Stimulated activated CD8-positive, alpha-beta memory T cell treated with anti-CD3 and anti-CD28 coated beads, Interleukin-7, amount 100 ng/mL, for 24 hours (primary cell): ENCODE measurements around the gene PDE3B.
"Not testable (repeated sequence)": the region's sequence is repeated elsewhere in the genome, so short reads cannot be mapped to it uniquely, and the experiment has no call there.

ENCODE experiments used
- DNase-seq: peaks from one replicate; pipeline ENCODE4 v3.0.0-alpha.2; 2020; ENCODE audit warnings: low read depth

PDE3B gene

DNA sequence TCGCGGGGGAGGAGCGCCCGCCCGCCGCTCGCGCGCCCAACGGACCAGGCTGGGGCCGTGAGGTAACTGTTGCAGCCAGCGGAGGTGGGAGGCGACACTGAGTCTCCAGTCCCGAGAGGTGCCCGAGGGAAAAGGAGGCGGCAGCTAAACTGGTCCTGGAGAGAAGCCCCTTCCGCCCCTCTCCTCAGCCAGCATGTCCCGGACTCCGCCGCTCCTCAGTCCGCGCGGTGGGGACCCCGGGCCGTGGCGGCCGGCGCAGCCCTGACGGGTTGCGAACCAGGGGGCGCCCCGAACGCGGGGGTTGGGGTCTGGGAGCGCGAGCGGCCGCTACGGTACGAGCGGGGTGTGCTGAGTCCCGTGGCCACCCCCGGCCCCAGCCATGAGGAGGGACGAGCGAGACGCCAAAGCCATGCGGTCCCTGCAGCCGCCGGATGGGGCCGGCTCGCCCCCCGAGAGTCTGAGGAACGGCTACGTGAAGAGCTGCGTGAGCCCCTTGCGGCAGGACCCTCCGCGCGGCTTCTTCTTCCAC, at the start of gene PDE3B:
Gene PDE3B, plus strand, starts transcription at position 108 of the 529 bp plus-strand sequence. Its CDS starts 272 bp downstream, at position 380.
- DNase-seq, result peak; percentile 40

GRCh38 chr11:14595261-14595660, 48.3 kb upstream of the PDE3B start:
- not testable (repeated sequence) for DNase-seq

DNA sequence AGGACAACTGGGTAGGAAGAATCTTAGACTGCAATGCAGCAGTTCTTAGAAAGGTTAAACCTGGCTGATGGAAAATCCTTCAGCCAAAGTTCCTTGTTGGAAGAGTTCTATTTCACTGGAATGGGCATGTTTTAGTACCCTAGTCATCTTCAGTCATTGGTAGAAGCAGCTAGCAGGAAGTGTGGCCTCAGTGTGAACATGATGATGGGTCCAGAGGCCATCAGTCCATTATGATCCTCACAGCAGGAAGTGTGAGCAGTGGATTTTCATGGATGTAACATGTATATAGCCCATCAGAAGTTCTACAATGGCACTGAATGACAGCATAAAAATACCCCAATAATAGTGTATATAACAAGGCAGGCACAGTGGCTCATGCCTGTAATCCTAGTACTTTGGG, 35.9 kb upstream of the PDE3B start:
- no peak for DNase-seq

DNA sequence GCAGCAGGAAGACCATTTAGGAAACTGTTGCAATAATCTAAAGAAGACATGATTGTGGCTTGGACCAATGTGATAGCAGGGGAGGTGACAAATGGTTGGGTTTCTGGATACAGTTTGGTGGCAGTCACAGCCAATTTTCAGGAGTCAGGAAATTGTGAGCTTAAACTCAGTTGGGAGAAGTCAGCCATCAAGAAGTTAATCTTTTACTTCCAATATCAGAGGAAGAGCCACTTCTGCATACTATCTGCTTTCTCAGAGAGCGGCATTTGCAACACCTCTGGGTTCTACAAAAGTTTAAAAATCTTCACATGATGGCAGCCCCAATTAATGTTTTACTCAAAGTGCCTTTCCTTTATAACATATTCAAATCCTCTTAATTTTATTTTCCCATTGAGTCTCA, 33.7 kb upstream of the PDE3B start:
- DNase-seq, result no peak

DNA sequence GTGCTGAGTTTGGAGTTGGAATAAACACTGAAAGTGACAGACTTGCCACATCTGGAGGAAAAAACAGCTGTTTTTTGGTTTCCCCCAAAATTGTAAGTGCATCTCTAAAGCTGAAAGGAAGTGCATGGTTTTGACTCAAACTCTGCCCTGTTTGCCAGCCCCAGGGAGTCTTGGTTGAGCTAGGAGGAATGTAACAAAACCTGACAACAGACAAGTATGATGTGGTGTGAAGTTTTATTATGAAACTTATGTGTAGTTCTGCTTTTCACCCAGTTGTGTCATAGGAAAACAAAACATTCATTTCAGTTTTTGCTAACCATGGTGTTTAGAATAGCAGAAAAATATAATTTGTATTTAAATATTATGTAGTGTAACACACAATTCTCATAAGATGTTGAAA, 31.7 kb upstream of the PDE3B start:
- no peak for DNase-seq

DNA sequence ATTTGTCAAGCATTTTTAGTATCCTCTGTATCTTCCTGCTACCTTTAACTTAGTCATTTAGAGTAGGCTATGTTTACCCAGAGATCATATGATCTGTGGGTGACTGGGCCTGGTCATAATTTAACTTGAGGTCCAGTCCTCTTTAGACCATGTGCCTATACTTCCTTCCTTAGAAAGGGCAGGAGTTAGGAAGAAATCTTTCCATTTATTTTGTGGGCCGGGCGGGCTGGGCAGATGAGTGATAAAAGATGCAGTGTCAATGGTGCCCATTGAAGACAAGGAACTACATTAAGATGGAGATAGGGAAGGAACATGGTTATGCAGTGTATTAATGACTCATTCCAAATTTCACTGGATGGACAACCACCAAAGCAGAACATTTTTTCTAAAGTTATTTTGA, 30.9 kb upstream of the PDE3B start:
- no peak for DNase-seq

DNA sequence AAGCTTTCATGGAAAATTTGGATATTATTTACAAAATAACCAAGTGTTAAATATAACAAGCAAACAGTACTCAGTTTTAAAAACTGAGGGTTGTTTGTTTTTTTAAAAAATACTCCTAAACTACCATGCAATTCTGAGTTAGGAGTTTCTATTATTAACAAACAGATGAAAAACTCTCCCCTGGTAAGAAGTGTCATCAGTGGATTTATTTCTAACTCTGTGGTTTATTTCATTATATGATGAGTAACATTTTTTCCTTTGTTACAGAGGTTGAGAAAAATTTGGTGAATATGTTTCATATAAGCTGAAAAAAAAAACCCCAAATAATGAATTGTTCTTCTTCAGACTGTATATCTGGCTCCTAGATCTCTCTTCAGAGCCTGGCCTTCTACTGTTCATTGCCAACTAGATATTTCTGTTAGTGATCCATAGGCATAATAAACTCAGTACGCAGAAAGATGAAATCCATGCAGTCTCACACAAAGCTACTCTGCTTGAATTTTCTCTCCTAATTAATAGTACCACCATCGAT, 29.4 kb upstream of the PDE3B start:
- no peak for DNase-seq

GRCh38 chr11:14617241-14618027, 26.2 kb upstream of the PDE3B start:
- DNase-seq, result no peak

GRCh38 chr11:14618060-14618459, 25.5 kb upstream of the PDE3B start:
- DNase-seq, result no peak

DNA sequence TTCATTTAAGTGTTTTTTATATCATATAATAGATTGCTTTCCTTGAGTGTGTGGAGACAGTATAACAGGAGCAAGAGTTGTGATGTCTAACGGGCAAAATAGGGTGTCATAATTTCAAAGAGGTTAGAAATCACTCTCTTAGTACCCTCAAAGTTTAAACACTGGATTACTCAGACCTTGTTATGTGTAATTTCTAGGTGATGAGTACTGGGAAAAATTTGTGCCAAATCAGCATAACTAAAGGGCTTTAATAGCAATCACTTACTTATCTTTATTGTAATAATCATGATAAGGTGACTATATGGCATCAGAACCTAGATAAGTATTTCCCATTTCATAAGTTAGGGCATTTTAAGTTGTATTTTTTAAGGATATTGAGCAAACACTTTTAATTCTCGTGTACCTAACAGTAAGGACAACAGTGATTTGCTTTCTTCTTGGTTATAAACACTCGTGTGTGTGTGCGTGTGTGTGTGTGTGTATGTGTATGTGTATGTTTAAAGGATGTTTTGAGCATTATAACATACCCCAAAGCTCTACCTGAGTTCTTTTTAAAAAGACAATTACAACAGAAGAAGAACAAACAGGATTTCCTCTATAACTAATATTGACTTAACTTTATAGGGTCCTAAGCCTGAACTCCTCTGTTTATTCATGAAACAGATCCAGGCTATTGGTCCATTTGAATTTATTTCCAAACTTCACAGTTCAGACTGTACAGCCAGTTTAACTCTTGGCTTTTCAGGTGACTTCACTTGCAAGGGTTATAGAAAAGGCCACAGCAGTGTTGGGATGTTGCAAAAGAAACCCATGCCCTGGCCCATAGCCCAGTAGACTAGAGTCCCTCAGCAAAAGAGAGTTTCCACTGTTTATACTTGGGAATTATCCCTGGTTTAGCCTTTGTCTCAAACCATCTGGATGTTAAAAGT, 23.7 kb upstream of the PDE3B start:
- no peak for DNase-seq

DNA sequence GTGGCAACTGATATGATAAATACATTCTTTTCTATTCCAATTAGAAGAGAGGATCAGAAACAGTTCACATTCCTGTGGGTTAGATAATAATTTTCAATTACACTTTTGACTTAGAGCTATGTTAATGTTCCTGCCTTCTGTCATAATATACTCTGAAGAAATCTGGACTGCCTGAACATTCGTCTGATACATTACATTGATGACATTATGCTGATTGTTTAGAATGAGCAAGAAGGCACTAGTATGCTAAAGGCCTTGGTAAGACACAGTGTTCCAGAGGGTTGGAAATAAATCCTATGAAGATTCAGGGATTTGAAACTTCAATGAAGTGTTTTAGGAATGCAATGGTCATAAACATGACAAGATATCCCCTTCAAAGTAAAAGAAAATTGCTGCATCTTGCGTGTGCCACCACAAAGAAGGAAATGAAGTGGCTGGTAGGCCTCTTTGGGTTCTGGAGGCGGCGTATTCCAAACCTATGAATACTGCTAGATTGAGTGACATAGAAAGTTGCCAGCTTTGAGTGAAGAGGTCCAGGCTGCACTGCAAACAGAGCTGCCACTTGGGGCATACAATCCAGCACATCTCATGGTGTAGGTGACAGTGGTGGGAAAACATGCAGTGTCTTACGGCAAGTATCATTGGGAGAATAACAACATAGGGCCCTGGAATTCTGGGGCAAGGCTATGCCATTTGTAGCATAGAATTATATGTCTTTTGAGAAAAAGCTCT, 21.2 kb upstream of the PDE3B start:
- DNase-seq, result no peak

DNA sequence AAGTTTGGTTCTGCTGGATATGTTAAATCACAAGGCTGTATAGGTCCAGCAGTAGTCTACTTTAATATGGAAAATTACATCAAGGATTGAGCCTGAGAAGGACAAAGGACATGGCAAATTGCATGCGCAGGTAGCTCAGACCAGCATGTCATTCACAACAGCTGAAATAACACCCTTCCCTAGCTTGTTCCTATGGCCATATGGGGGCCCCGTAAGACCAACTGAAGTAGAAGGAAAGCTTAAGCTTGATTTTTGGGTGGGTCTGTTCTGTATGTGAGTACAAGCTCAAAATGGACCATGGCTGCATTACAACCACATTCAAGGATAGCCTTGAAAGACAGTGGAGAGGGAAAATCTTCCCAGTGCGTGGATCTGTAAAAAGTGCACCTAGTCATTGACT, 20.6 kb upstream of the PDE3B start:
- DNase-seq, result no peak

- no peak for DNase-seq
These were observed 17.9 kb upstream of the PDE3B start for GRCh38 chr11:14625586-14626205.

DNA sequence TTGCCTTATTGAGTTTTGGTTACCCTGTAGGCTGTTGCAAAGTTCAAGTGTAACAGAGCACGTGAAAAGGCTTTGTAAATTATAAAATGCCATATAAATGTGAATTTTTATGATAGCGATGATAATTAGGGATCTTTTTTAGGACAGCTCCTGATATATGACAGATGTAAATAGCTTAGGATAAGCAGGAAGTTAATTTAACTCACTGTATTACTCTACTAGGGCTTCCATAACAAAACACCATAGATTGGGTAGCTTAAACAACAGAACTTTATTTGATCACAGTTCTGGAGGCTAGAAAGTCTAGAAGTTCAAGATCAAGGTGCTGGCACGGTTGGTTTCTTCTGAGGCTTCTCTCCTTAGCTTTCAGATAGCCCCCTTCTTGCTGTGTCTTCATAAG, 17.0 kb upstream of the PDE3B start:
- DNase-seq, result no peak

DNA sequence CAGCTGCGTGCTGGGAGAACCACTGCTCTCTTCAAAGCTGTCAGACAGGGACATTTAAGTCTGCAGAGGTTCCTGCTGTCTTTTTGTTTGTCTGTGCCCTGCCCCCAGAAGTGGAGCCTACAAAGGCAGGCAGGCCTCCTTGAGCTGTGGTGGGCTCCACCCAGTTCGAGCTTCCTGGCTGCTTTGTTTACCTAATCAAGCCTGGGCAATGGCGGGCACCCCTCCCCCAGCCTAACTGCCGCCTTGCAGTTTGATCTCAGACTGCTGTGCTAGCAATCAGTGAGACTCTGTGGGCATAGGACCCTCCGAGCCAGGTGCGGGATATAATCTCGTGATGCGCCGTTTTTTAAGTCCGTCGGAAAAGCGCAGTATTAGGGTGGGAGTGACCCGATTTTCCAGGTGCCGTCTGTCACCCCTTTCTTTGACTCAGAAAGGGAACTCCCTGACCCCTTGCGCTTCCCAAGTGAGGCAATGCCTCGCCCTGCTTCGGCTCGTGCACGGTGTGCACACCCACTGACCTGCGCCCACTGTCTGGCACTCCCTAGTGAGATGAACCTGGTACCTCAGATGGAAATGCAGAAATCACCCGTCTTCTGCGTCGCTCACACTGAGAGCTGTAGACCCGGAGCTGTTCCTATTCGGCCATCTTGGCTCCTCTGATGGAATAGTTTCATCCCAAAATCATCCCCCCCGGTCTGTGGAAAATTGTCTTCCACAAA, 9.9 kb upstream of the PDE3B start:
- DNase-seq, result not testable (repeated sequence)

GRCh38 chr11:14634813-14635212, 8.8 kb upstream of the PDE3B start:
- no peak for DNase-seq

DNA sequence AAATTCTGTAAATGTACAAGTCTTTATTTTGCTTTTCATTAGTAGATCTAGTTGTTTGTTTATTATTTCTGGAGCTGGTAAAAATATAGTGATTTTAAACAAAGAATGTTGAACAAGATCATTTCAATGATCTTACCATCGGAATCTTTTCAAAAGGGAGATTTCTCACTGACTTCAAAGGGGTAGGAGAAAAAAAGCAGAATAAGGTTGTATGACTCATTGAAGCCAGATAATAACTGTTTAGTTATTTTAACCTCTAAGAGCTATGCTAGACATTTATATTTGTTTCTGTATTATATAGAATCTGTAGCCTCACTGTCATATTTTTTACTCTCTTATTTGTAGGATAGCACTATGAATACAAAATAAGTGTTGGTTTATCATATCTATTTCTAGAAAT, 8.1 kb upstream of the PDE3B start:
- no peak for DNase-seq

GRCh38 chr11:14636119-14636518, 7.5 kb upstream of the PDE3B start:
- DNase-seq, result no peak

GRCh38 chr11:14637868-14638409, 5.7 kb upstream of the PDE3B start:
- DNase-seq, result no peak

GRCh38 chr11:14638561-14638960, 5.0 kb upstream of the PDE3B start:
- DNase-seq, result no peak

DNA sequence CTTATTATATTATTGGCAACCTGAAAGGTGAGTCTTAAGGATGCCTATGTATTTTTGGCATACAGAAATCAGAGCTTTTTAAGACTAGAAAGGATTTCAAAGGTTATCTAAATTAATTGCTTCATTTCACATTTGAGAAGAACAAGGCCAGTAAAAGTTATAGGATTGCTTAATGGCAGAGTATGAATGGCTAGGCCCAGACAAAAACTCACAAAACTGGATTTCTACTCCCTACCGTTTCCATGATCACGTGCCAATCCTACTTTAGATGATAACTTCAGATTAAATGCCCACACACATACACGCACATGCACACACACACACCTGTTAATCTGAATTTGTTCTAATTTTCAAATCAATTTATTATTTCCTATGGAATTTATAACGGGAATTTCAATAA, 1.8 kb upstream of the PDE3B start:
- no peak for DNase-seq
